Renal pelvis (tissue), 4 donors: ENCODE measurements around the gene SNX30. TPM values are rescaled to one million over a fixed set of nuclear protein-coding genes. Genes with fewer than 3 reads are reported as not detected.
A peak's percentile ranks its signal among the peaks of the same experiment; 100 is the strongest.

Experiments used
- DNase-seq: peaks from one replicate; pipeline ENCODE4 v3.0.0-alpha.2; 2013
- polyA plus RNA-seq, 3 donors: library from polyadenylated mRNA; unstranded; fragments of 120-200 nt; gene quantifications; one replicate each; pipeline ENCODE4 v1.2.1, GENCODE V29; 2013; ENCODE audit not compliant: insufficient read length in 3 of 3

SNX30 gene
- polyA plus RNA-seq, 3 donors: 17.7 to 22.3 (median 22.2) TPM

- DNase-seq: no peak
Observed at GRCh38 chr9:112854657-112855056, 104.1 kb downstream of the SNX30 start.

- DNase-seq: no peak
Observed at GRCh38 chr9:112856200-112856599, 105.6 kb downstream of the SNX30 start.

- DNase-seq: no peak
Observed at GRCh38 chr9:112856843-112857242, 106.3 kb downstream of the SNX30 start.

GRCh38 chr9:112858005-112858404 lies 107.4 kb downstream of the SNX30 start:
- no peak for DNase-seq

GRCh38 chr9:112858625-112859147 lies 108.1 kb downstream of the SNX30 start:
- no peak for DNase-seq

GRCh38 chr9:112860451-112860850 lies 109.9 kb downstream of the SNX30 start:
- DNase-seq: no peak

- no peak for DNase-seq
Observed at GRCh38 chr9:112861155-112861554, 110.6 kb downstream of the SNX30 start.

GRCh38 chr9:112861638-112862555 lies 111.3 kb downstream of the SNX30 start:
- DNase-seq: no peak

- DNase-seq: no peak
Observed at GRCh38 chr9:112863214-112863613, 112.7 kb downstream of the SNX30 start.

GRCh38 chr9:112863746-112864145 lies 113.2 kb downstream of the SNX30 start:
- no peak for DNase-seq

- DNase-seq: no peak
Observed at GRCh38 chr9:112864403-112864802, 113.8 kb downstream of the SNX30 start.

- no peak for DNase-seq
Observed at GRCh38 chr9:112864982-112865381, 114.4 kb downstream of the SNX30 start.

GRCh38 chr9:112866662-112867274 lies 116.2 kb downstream of the SNX30 start:
- no peak for DNase-seq

- DNase-seq: no peak
Observed at GRCh38 chr9:112867275-112867991, 116.9 kb downstream of the SNX30 start.

GRCh38 chr9:112868461-112868860 lies 117.9 kb downstream of the SNX30 start:
- no peak for DNase-seq

- DNase-seq: peak; percentile 42
Observed at GRCh38 chr9:112869041-112869529, 118.5 kb downstream of the SNX30 start.

- DNase-seq: no peak
Observed at GRCh38 chr9:112869917-112870316, 119.4 kb downstream of the SNX30 start.

- no peak for DNase-seq
Observed at GRCh38 chr9:112870556-112870955, 120.0 kb downstream of the SNX30 start.

- no peak for DNase-seq
Observed at GRCh38 chr9:112872019-112872418, 121.5 kb downstream of the SNX30 start.

- DNase-seq: no peak
Observed at GRCh38 chr9:112873773-112874405, 123.3 kb downstream of the SNX30 start.

GRCh38 chr9:112878752-112879151 lies 128.2 kb downstream of the SNX30 start:
- DNase-seq: no peak

GRCh38 chr9:112880650-112881049 lies 130.1 kb downstream of the SNX30 start:
- DNase-seq: no peak
